PC-3 (cell line): ENCODE measurements around the gene GANC. TPM values are rescaled to one million over a fixed set of nuclear protein-coding genes. Genes with fewer than 3 reads are reported as not detected.

Source experiments
- ATAC-seq: fragments of 200-7000 bp; cut with Tn5 transposase; 2 replicates; pipeline ENCODE4 v1.9.1; 2020; ENCODE audit warnings: mild to moderate bottlenecking, moderate library complexity
- BruUV-seq: library from RNA; stranded (reverse); fragments of 400-500 nt; replicated peaks from 2 replicates; lab custom pipeline; 2021; lab: Mats Ljungman, UMichigan
- CTCF ChIA-PET: fragments of 300-600 bp; sonication (Branson Sonifier 250); formaldehyde crosslinking; loops from one replicate; lab custom pipeline; 2022; ENCODE audit warnings: antibody characterized with exemption; lab: Charles Lee
- POLR2A ChIA-PET: fragments of 300-600 bp; sonication (Branson Sonifier 250); formaldehyde crosslinking; loops from one replicate; lab custom pipeline; 2022; ENCODE audit warnings: antibody characterized with exemption; ENCODE audit not compliant: unreplicated experiment; lab: Charles Lee
- DNase-seq: peaks from one replicate; pipeline ENCODE4 v3.0.0-alpha.2; 2015
- H2AFZ ChIP-seq: fragments of 300-600 bp; sonication (generic); 2 replicates; pipeline ENCODE4 v1.6.0; 2016; ENCODE audit warnings: antibody characterized with exemption, low read length
- H3F3A ChIP-seq: fragments of 300-600 bp; sonication (generic); one replicate; pipeline ENCODE4 v1.6.0; 2017; ENCODE audit warnings: antibody characterized with exemption, low read length, control low read depth, mild to moderate bottlenecking; ENCODE audit not compliant: unreplicated experiment
- H3K27ac ChIP-seq: fragments of 300-600 bp; sonication (generic); 2 replicates; pipeline ENCODE4 v1.5.1; 2016; ENCODE audit warnings: mild to moderate bottlenecking, low read length
- H3K27me3 ChIP-seq: fragments of 300-600 bp; sonication (generic); 2 replicates; pipeline ENCODE4 v1.6.1; 2016; ENCODE audit warnings: low read length, mixed read lengths
- H3K36me3 ChIP-seq: fragments of 300-600 bp; sonication (generic); 2 replicates; pipeline ENCODE4 v1.6.1; 2016; ENCODE audit warnings: low read depth, mixed run types, low read length, mixed read lengths
- H3K4me1 ChIP-seq: fragments of 300-600 bp; sonication (generic); 2 replicates; pipeline ENCODE4 v1.5.1; 2016; ENCODE audit warnings: low read length; ENCODE audit not compliant: insufficient read depth
- H3K4me2 ChIP-seq: fragments of 300-600 bp; sonication (generic); 2 replicates; pipeline ENCODE4 v1.6.0; 2016; ENCODE audit warnings: low read length
- H3K4me3 ChIP-seq: fragments of 300-600 bp; sonication (generic); 2 replicates; pipeline ENCODE4 v1.5.1; 2016; ENCODE audit warnings: mild to moderate bottlenecking, low read length, mixed read lengths
- H3K79me2 ChIP-seq: fragments of 300-600 bp; sonication (generic); 2 replicates; pipeline ENCODE4 v1.6.1; 2017; ENCODE audit warnings: low read length, mixed read lengths
- H3K9ac ChIP-seq: fragments of 300-600 bp; sonication (generic); 2 replicates; pipeline ENCODE4 v1.6.0; 2016; ENCODE audit warnings: mild to moderate bottlenecking, low read length
- H3K9me2 ChIP-seq: fragments of 300-600 bp; sonication (generic); replicated peaks from 2 replicates; pipeline ENCODE4 v1.6.1; 2016; ENCODE audit warnings: mixed run types, low read length, mixed read lengths
- H3K9me3 ChIP-seq: fragments of 300-600 bp; sonication (generic); 2 replicates; pipeline ENCODE4 v1.6.1; 2016; ENCODE audit warnings: low read length, mixed read lengths
- H4K20me1 ChIP-seq: fragments of 300-600 bp; sonication (generic); 2 replicates; pipeline ENCODE4 v1.6.1; 2016; ENCODE audit warnings: low read length, mixed read lengths
- CTCF ChIP-seq: fragments of 300-600 bp; sonication (generic); conservative IDR thresholded peaks from 2 replicates; pipeline ENCODE4 v1.5.1; 2017; ENCODE audit warnings: antibody characterized with exemption, low read depth, mild to moderate bottlenecking, low read length
- EZH2 ChIP-seq: fragments of 300-600 bp; sonication (generic); IDR thresholded peaks from one replicate; pipeline ENCODE4 v1.6.1; 2017; ENCODE audit warnings: antibody characterized with exemption, mild to moderate bottlenecking, low read length; ENCODE audit not compliant: unreplicated experiment
- EZH2phosphoT487 ChIP-seq: fragments of 300-600 bp; sonication (generic); IDR thresholded peaks from 2 replicates; pipeline ENCODE4 v1.6.1; 2018; ENCODE audit warnings: mild to moderate bottlenecking, antibody characterized with exemption, low read length, borderline replicate concordance
- intact Hi-C: fragments of 100-400 bp; cut with micrococcal nuclease; formaldehyde crosslinking; loops from 2 replicates; pipeline ENCODE4 v1.9.0; 2023
- total RNA-seq: library from RNA; depleted of rRNA; stranded (reverse); fragments of >200 nt; gene quantifications from 2 replicates; pipeline ENCODE4 v1.2.3, GENCODE V29; 2014

GANC gene
- total RNA-seq, 1 experiment from 2014 or later: 12.4 TPM

- 0 out of 2 replicates have a peak, but pooled peaks cover 8% of the 10 kb centered on the region for H3K4me1 ChIP-seq
- H3K79me2 ChIP-seq: no peaks in the 10 kb centered on the region
- no peak for DNase-seq
- H3K9me2 ChIP-seq: no peaks in the 10 kb centered on the region
- intact Hi-C loops: loop anchor here (5.0 kb wide), 1 partner anchor 307 kb away; no protein-coding TSS in a partner anchor
- H3K27ac ChIP-seq: no peak overlapping the region
- ChIA-PET CTCF (interaction anchor here (0.6 kb wide), 1 partner anchor 11 kb away, joined by 13 read pairs; no protein-coding TSS in a partner anchor), POLR2A (no interaction called here)
- ATAC-seq: no peak
- H3K36me3 ChIP-seq: no peaks in the 10 kb centered on the region
- no peaks in the 10 kb centered on the region for H4K20me1 ChIP-seq
- H3K27me3 ChIP-seq: no peaks in the 10 kb centered on the region
- H2AFZ ChIP-seq: no peak overlapping the region
- no peak overlapping the region for H3K4me3 ChIP-seq
- BruUV-seq: no TSS peak
- no peak overlapping the region for H3K9ac ChIP-seq
- no peaks in the 10 kb centered on the region for H3K9me3 ChIP-seq
- TF ChIP-seq CTCF (no peak), EZH2 (no peak), EZH2phosphoT487 (no peak)
- H3K4me2 ChIP-seq: no peak overlapping the region
- no peaks in the 10 kb centered on the region for H3F3A ChIP-seq
These were observed 100.9 kb downstream of the GANC start for GRCh38 chr15:42373936-42374335.

GRCh38 chr15:42374810-42375209 lies 101.8 kb downstream of the GANC start:
- Histone ChIP-seq H3K9me3 (no peaks in the 10 kb centered on the region), H3K9ac (no peak overlapping the region), H3K4me1 (0 out of 2 replicates have a peak, but pooled peaks cover 8% of the 10 kb centered on the region), H4K20me1 (no peaks in the 10 kb centered on the region), H3K79me2 (no peaks in the 10 kb centered on the region), H3K27ac (no peak overlapping the region), H3K27me3 (no peaks in the 10 kb centered on the region), H3K4me2 (no peak overlapping the region), H3K36me3 (no peaks in the 10 kb centered on the region), H3K9me2 (no peaks in the 10 kb centered on the region), H2AFZ (no peak overlapping the region), H3K4me3 (no peak overlapping the region), H3F3A (no peaks in the 10 kb centered on the region)
- ATAC-seq (no peak), DNase-seq (no peak)
- intact Hi-C loops: loop anchor here (5.0 kb wide), 1 partner anchor 308 kb away; no protein-coding TSS in a partner anchor
- CTCF ChIA-PET: interaction anchor here (0.6 kb wide), 1 partner anchor 10 kb away, joined by 13 read pairs; no protein-coding TSS in a partner anchor
- no TSS peak for BruUV-seq
- POLR2A ChIA-PET: no interaction called here
- TF ChIP-seq EZH2 (no peak), CTCF (no peak), EZH2phosphoT487 (no peak)

GRCh38 chr15:42375252-42375651 lies 102.3 kb downstream of the GANC start:
- Histone ChIP-seq H3K9ac (no peak overlapping the region), H3K36me3 (no peaks in the 10 kb centered on the region), H2AFZ (no peak overlapping the region), H3K4me2 (no peak overlapping the region), H3F3A (no peaks in the 10 kb centered on the region), H3K4me1 (0 out of 2 replicates have a peak, but pooled peaks cover 8% of the 10 kb centered on the region), H4K20me1 (no peaks in the 10 kb centered on the region), H3K27ac (no peak overlapping the region), H3K9me2 (no peaks in the 10 kb centered on the region), H3K27me3 (no peaks in the 10 kb centered on the region), H3K4me3 (no peak overlapping the region), H3K9me3 (no peaks in the 10 kb centered on the region), H3K79me2 (no peaks in the 10 kb centered on the region)
- intact Hi-C loops: no loop called here
- CTCF ChIA-PET: no interaction called here
- no peak for ATAC-seq
- POLR2A ChIA-PET: no interaction called here
- TF ChIP-seq CTCF: no peak
- TF ChIP-seq EZH2phosphoT487: no peak
- no peak for TF ChIP-seq EZH2
- BruUV-seq: no TSS peak
- no peak for DNase-seq
